T-helper 1 cell (primary cell): Measurements from ENCODE around the gene WDFY3.

ENCODE experiments used
- DNase-seq, 5 donors: peaks; one replicate each; pipeline ENCODE4 v3.0.0-alpha.2; 2012 to 2020

Gene WDFY3

DNA sequence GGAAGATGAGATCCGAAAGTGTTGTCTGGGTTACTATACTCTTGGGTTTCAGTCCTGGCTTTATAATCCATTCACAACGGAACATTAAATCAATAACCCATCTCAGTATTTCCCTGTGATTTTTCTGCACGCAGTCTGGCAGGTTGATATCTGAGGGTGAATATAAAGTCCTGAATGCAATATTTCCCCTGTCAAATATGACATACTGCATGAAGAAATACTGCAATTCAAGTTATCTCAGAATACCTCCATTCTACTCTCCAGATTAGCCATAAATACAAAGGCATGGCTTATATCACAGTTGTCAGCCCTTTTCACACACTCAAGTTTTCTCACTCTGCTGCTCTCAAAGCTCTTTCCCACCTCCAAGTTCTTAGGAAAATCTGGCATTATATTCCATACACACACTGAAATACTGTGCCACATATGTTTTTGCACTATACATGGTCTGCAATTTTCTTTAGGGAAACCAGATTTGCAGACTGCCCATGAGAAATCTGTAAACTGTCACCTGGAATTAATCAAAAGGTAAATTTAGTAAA lies 64.7 kb downstream of the WDFY3 start:
- DNase-seq = no peak

GRCh38 chr4:84901173-84901572 lies 65.3 kb downstream of the WDFY3 start:
- DNase-seq = no peak

DNA sequence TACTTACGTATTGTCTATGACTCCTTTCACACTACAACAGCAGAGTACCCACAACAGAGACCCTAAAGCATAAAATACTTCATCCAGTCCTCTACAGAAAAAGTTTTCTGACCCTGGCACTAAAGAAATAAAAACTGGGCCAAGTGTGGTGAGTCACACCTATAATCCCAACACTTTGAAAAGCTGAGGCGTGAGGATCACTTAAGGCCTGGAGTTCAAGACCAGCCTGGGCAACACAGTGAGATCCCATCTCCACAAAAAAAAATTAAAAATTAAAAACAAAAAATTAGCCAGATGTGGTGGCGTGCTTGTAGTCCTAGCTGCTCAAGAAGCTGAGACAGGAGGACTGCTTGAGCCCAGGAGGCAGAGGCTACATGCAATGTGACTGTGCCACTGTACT lies 66.9 kb downstream of the WDFY3 start:
- DNase-seq = no peak

GRCh38 chr4:84897516-84897915 lies 69.0 kb downstream of the WDFY3 start:
- DNase-seq = no peak

- DNase-seq = no peak
Measured at GRCh38 chr4:84895283-84895682, 71.2 kb downstream of the WDFY3 start.

DNA sequence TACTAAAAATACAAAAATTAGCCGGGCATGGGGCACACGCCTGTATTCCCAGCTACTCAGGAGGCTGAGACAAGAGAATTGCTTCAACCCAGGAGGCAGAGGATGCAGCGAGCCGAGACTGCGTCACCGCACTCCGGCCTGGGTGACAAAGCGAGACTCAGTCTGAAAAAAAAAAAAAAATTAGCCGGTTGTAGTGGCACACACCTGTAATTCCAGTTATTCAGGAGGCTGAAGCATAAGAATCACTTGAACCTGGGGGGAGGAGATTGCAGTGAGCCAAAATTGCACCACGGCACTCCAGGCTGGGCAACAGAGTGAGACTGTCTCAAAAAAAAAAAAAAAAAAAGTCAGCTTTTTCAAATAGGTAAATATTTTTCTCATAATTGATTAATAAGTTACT lies 71.9 kb downstream of the WDFY3 start:
- no peak for DNase-seq

- no peak for DNase-seq
Measured at GRCh38 chr4:84892950-84893349, 73.5 kb downstream of the WDFY3 start.

DNA sequence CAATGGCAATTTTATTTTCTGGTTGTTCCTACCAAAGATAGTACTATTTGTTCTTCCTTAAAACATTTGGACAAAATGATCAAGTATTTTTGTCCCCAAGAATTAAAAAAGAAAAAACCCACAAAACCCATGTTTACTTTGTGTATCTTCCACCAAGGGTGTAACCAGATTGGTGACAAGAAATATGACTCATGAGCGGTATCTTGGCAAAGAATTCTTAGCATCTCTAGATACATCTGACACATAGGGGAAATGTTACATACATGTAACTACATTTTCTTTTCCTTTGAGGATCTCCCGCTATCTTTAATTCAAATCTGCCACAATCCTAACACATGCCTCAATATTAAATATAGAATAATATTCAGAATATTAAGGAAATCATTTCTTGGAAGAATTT lies 78.7 kb downstream of the WDFY3 start:
- no peak for DNase-seq

DNA sequence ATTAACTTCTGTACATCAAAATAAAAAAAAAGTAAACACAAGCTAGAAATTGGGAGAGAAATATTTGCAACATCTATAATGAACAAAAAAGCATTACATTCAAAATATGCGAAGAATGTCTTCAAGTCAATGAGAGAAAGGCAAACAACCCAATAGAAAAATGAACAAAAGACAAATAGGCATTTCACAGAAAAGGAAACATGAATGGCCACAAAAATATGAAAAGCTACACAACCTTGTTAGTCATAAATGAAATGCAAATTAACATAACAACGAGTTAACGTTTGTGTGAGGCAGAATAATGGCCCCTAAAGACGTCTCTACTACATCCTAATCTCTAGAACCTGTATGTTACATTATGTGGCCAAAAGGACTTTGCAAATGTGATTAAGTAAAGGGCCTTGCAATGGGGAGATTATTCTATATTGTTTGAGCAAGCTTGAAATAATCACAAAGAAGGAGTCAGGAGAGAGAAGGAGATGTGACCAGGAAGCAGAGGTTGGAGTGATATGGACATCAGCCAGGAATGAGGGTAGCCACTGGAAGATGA lies 86.8 kb downstream of the WDFY3 start:
- DNase-seq = no peak

DNA sequence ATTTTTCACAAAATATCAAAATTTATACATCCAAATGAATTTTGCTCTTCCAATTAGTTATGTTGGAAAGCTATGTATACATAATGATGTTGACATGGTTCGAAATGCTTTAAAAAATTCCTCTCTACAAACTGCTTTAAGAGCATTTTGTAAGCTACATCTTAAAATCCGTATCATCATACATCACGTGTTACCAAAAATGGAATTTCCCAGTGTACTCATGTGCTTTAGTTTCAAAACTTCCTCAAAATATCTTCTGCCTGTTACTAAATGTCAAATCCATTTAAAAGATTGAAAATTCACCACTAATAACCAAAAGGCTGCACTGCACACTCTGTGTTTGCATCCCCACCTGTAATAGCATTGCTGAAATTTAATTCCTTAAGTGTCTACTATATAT lies 87.9 kb downstream of the WDFY3 start:
- no peak for DNase-seq

DNA sequence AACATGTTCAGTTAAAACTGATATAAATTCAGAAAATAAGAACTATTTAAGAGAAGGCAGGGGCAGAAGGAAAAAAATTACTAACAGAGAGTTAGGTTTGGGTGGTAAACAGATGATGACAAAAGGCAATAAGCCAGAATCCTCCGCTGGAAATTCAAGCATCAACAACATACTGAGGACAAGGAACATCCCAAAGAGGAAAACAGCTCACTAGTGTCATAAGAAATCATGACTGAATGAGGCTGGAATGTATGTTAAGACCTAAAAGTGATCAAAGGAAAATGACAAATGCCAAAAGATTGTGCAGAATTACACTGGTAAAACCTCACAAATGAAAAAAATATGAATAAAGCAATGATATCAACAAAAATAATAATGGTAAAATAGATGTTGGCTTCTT lies 88.4 kb downstream of the WDFY3 start:
- no peak for DNase-seq

GRCh38 chr4:84877051-84877833 lies 89.2 kb downstream of the WDFY3 start:
- no peak for DNase-seq

- DNase-seq = no peak
Measured at GRCh38 chr4:84875636-84876371, 90.7 kb downstream of the WDFY3 start.

DNA sequence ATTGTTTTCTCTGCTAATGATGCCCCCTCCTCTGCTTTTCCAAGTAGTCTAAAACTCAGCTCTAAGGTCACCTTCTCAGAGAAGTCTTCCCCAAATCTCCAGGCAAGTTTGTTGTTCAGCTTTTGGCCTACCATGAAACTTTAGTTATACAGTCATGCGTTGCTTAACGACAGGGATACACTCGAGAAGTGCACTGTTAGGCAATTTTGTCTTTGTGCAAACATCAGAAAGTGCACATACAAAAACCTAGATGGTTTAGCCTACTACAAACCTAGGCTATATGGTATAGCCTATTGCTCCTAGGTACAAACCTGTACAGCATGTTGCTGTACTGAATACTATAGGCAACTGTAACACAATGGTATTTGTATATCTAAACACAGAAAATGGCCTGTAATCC lies 91.9 kb downstream of the WDFY3 start:
- DNase-seq = no peak

DNA sequence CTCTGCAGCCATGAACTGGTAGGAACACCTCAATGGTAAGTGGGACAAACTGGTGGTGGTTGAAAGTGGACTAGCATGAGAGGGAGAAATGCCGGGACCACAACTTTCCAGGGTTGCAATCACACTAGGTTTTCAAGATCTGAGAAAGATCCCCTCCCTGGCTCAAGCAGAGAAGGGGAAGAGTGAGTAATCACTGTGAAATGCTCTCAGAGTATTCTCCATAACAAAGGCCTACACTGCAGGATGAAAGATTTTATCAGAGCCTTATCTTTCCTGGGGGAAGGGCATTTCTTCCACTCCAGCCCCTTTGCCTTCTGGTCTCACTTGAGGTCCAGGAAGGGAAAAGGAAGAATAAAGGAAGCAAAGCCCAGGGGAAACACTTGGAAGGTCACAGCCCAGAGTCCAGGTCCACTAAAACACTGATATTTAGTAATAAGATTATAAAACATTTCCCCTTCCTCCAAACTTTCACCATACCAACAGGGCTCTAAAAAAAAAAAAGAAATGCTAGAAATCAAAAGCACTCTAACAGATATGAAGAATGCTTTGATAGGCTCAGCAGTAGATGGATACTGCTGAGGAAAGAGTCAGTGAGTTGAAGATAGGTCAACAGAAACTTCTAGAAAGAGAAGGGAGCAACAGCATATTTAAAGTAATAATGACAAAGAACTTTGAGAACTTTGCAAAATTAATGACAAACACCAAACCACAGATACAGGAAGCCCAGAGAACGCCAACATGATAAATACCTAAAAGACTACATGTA lies 95.9 kb downstream of the WDFY3 start:
- no peak for DNase-seq

DNA sequence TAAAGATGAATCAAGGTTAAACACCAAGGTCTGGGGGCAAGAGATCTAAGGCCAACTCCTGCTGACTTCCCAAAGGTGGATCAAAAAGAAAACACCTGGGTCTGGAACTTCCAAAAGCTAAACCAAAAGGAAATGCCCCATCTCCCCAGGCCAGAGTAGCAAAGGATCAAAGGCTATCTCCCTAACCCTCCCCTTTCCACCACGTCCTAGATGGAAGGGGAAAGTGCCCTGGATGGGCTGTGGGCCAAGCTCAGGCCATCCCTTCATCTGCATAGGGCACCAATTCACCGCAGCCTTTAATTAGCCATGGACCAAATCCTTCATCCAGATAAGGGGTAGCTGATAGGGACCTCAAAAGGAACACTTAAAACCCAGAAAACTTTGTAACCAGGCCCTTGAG lies 100.2 kb downstream of the WDFY3 start:
- DNase-seq = no peak

DNA sequence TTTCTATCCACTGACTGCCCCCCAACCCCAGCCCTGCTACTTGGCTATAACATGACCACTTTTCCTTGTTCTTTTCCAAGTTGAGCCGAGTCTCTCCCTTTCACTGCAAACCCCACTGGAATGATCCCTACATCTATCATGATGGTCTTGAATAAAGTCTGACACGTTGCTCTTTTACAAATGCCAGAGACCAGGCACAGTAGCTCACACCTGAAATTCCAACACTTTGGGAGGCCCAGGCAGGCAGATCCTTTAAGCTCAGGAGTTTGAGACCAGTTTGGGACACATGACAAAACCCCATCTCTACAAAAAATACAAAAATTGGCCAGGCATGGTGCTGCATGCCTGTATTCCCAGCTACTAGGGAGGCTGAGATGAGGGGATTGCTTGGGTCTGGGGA lies 100.9 kb downstream of the WDFY3 start:
- DNase-seq = no peak

DNA sequence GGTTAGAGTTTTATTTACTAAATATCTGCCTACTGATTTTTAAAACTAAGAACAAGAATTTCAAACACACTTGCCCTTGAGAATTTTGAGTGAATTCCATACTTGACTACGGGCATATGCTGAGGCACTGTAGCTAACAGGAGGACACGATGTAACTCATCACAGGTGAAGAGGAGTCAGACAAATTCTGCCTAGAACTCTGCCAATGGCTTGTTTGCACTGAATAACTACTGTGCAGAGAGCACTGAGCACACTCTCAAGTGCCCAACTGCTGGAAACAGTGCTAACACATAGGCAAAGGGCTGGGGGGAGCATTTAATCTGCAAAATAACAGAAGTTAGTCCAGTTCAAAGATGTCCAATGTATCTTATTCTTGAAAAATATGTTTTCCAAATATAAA lies 104.4 kb downstream of the WDFY3 start:
- DNase-seq = no peak

- DNase-seq = no peak
Measured at GRCh38 chr4:84857296-84857695, 109.2 kb downstream of the WDFY3 start.

DNA sequence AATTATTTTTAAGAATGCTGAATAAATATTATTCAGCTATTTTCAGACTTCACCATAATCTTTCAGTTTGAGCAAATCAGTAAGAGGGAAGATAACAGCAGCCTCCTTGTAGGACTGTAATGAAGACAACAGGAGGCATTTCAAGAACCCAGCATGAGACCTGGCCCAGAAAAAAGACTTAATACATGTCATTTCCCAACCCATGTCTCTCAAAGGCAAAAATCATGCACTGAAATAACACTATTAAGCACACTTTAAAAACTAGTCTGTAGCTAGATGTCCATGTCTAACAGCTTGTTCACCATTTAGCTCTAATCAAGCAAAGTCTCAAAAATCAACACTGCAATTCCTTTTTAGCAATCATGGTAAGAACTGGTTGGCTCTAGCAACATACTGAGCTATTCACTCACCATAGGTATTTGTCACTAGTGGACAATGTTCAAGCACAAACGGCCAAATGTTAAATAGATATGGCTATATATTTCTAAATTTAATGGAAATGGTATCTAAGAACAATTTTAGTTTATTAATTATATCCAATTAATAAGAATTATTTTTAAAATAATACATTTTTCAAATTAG lies 109.9 kb downstream of the WDFY3 start:
- DNase-seq = no peak

DNA sequence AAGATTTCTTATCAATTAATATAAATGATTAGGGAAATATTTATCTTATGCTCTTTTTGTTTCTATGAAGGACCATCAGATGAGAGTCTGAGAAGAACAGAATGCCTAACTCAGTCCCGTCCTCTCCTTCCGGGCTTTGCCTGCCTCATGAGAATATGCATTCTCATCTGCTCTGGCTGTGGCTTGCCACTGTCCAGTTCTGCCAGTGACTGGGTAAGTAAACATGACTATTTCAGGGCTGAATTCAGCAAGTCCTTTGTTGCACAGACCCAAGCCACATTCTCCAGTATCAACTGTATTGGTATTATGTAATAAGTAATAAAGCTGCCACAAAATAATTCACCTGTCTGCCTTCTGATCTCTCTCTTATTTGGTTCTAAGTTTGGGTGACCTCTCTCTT lies 110.7 kb downstream of the WDFY3 start:
- no peak for DNase-seq

DNA sequence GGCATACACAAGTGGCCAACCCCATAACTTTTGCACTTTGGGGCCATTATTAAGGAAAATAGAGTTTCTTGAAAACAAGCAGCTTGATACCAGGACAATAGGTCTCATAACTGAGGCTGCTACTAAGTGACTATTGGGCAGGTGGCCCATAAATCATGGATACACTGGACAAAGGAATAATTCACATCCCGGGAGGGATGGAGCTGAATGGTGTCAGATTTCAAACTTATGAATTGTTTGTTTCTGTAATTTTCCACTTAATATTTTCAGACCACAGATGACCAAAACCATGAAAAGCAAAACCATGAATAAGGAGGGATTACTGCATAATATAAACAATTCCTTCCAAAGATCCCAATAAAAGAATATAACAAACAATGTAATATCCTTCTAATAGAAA lies 114.4 kb downstream of the WDFY3 start:
- DNase-seq = no peak
